H9 (cell line): Measurements from ENCODE around the gene BPIFB6. TPM values are rescaled to one million over a fixed set of nuclear protein-coding genes. Genes with fewer than 3 reads are reported as not detected.

Experiments used
- DNase-seq: peaks from one replicate; pipeline ENCODE4 v3.0.0-alpha.2; 2017
- H2AFZ ChIP-seq: one replicate; pipeline ENCODE4 v1.6.1; 2013; ENCODE audit warnings: mild to moderate bottlenecking, low read length, control low read depth, moderate library complexity
- H2AK5ac ChIP-seq: 2 replicates; pipeline ENCODE4 v1.6.1; 2013; ENCODE audit warnings: low read length, control low read depth, mixed read lengths; ENCODE audit not compliant: insufficient read length
- H2BK120ac ChIP-seq: one replicate; pipeline ENCODE4 v1.6.1; 2013; ENCODE audit warnings: low read depth, mild to moderate bottlenecking, low read length, control low read depth, inconsistent platforms; ENCODE audit not compliant: poor library complexity, severe bottlenecking
- H2BK12ac ChIP-seq: 2 replicates; pipeline ENCODE4 v1.6.1; 2013; ENCODE audit warnings: low read length, control low read depth, mixed read lengths, low read depth; ENCODE audit not compliant: insufficient read length
- H2BK15ac ChIP-seq: 2 replicates; pipeline ENCODE4 v1.6.1; 2013; ENCODE audit warnings: low read depth, low read length, control low read depth
- H2BK20ac ChIP-seq: one replicate; pipeline ENCODE4 v1.6.1; 2013; ENCODE audit warnings: low read depth, mild to moderate bottlenecking, low read length, control low read depth, inconsistent platforms; ENCODE audit not compliant: poor library complexity, severe bottlenecking
- H2BK5ac ChIP-seq: 2 replicates; pipeline ENCODE4 v1.6.1; 2013; ENCODE audit warnings: low read length, control low read depth, mixed read lengths; ENCODE audit not compliant: insufficient read length
- H3K14ac ChIP-seq: 2 replicates; pipeline ENCODE4 v1.6.1; 2013; ENCODE audit warnings: low read length, control low read depth; ENCODE audit not compliant: insufficient read depth
- H3K18ac ChIP-seq: 2 replicates; pipeline ENCODE4 v1.6.1; 2013; ENCODE audit warnings: low read depth, mild to moderate bottlenecking, mixed read lengths, low read length, control low read depth; ENCODE audit not compliant: insufficient read length
- H3K23ac ChIP-seq: 2 replicates; pipeline ENCODE4 v1.6.1; 2013; ENCODE audit warnings: low read length, control low read depth, mixed read lengths, low read depth; ENCODE audit not compliant: insufficient read length
- H3K23me2 ChIP-seq: 2 replicates; pipeline ENCODE4 v1.6.1; 2013; ENCODE audit warnings: low read depth, mild to moderate bottlenecking, mixed read lengths, low read length, control low read depth; ENCODE audit not compliant: insufficient read length, poor library complexity, severe bottlenecking
- H3K27ac ChIP-seq: 2 replicates; pipeline ENCODE4 v1.5.1; 2013; ENCODE audit warnings: low read length, control low read depth, mixed read lengths, low read depth; ENCODE audit not compliant: insufficient read length
- H3K27me3 ChIP-seq: 2 replicates; pipeline ENCODE4 v1.6.1; 2013; ENCODE audit warnings: low read length, control low read depth, inconsistent platforms; ENCODE audit not compliant: insufficient read depth
- H3K4ac ChIP-seq: 2 replicates; pipeline ENCODE4 v1.6.1; 2013; ENCODE audit warnings: low read depth, mild to moderate bottlenecking, control low read depth, inconsistent platforms, low read length, moderate library complexity
- H3K4me1 ChIP-seq: 2 replicates; pipeline ENCODE4 v1.6.1; 2013; ENCODE audit warnings: low read length, control low read depth, inconsistent platforms; ENCODE audit not compliant: insufficient read depth
- H3K4me2 ChIP-seq: 2 replicates; pipeline ENCODE4 v1.6.1; 2013; ENCODE audit warnings: low read length, control low read depth, mixed read lengths; ENCODE audit not compliant: insufficient read length, insufficient read depth
- H3K56ac ChIP-seq: 2 replicates; pipeline ENCODE4 v1.6.1; 2013; ENCODE audit warnings: low read depth, mild to moderate bottlenecking, mixed read lengths, low read length, control low read depth; ENCODE audit not compliant: insufficient read length
- H3K79me1 ChIP-seq: 2 replicates; pipeline ENCODE4 v1.6.1; 2013; ENCODE audit warnings: low read depth, mild to moderate bottlenecking, moderate library complexity, low read length, control low read depth, inconsistent platforms; ENCODE audit not compliant: insufficient read depth, poor library complexity, severe bottlenecking
- H3K79me2 ChIP-seq: 2 replicates; pipeline ENCODE4 v1.6.1; 2013; ENCODE audit warnings: low read length, control low read depth, inconsistent platforms; ENCODE audit not compliant: insufficient read depth
- H3K9ac ChIP-seq: 2 replicates; pipeline ENCODE4 v1.6.1; 2013; ENCODE audit warnings: low read length, control low read depth, mixed read lengths; ENCODE audit not compliant: insufficient read length; ENCODE audit errors: extremely low read depth
- H3K9me3 ChIP-seq: one replicate; pipeline ENCODE4 v1.6.1; 2013; ENCODE audit warnings: low read depth, low read length, inconsistent platforms; ENCODE audit not compliant: control insufficient read depth
- H3T11ph ChIP-seq: one replicate; pipeline ENCODE4 v1.6.1; 2013; ENCODE audit warnings: mild to moderate bottlenecking, low read length, control low read depth, inconsistent platforms
- H4K20me1 ChIP-seq: one replicate; pipeline ENCODE4 v1.6.1; 2013; ENCODE audit not compliant: control insufficient read depth, insufficient read length, insufficient read depth
- H4K5ac ChIP-seq: 2 replicates; pipeline ENCODE4 v1.6.1; 2013; ENCODE audit warnings: low read depth, mild to moderate bottlenecking, mixed read lengths, low read length, control low read depth; ENCODE audit not compliant: insufficient read length
- H4K8ac ChIP-seq: replicated peaks from 2 replicates; pipeline ENCODE4 v1.6.1; 2013; ENCODE audit warnings: low read length, control low read depth, mixed read lengths, low read depth; ENCODE audit not compliant: insufficient read length
- H4K91ac ChIP-seq: 2 replicates; pipeline ENCODE4 v1.6.1; 2013; ENCODE audit warnings: low read depth, mild to moderate bottlenecking, moderate library complexity, mixed read lengths, low read length, control low read depth; ENCODE audit not compliant: insufficient read length
- H3K27ac Mint-ChIP-seq, 3 experiments: 2 replicates in 2 of 3; 3 replicates in 1 of 3; pipeline ENCODE4 v1.8.0; 2020 to 2021; ENCODE audit warnings: mixed read lengths in 3 of 3, mild to moderate bottlenecking in 1 of 3, moderate library complexity in 1 of 3
- H3K27me3 Mint-ChIP-seq: 2 replicates; pipeline ENCODE4 v1.8.0; 2021; ENCODE audit warnings: low read depth, mild to moderate bottlenecking, moderate library complexity, mixed read lengths
- H3K36me3 Mint-ChIP-seq, 3 experiments: 2 replicates in 2 of 3; 3 replicates in 1 of 3; pipeline ENCODE4 v1.8.0; 2020 to 2021; ENCODE audit warnings: low read depth in 3 of 3, mixed read lengths in 3 of 3; ENCODE audit not compliant: insufficient read depth in 1 of 3
- H3K4me1 Mint-ChIP-seq, 2 experiments: 2 replicates each; pipeline ENCODE4 v1.8.0; 2020; ENCODE audit warnings: mixed read lengths in 2 of 2
- H3K4me3 Mint-ChIP-seq, 2 experiments: 2 replicates in 1 of 2; 3 replicates in 1 of 2; pipeline ENCODE4 v1.8.0; 2020 to 2021; ENCODE audit warnings: mild to moderate bottlenecking in 2 of 2, mixed read lengths in 2 of 2, moderate library complexity in 1 of 2
- H3K9me3 Mint-ChIP-seq, 2 experiments: 2 replicates in 1 of 2; 3 replicates in 1 of 2; pipeline ENCODE4 v1.8.0; 2020; ENCODE audit warnings: mild to moderate bottlenecking in 2 of 2, mixed read lengths in 2 of 2, moderate library complexity in 1 of 2
- CTCF ChIP-seq: fragments of 200-600 bp; sonication (generic); conservative IDR thresholded peaks from 3 replicates; pipeline ENCODE4 v1.8.0; 2021; ENCODE audit warnings: antibody characterized with exemption, mild to moderate bottlenecking
- WGBS: extraction: QIAGEN DNeasy Blood & Tissue Kit; methylation state at CpG from one replicate; pipeline ENCODE4 v1.1.7; 2013; ENCODE audit warnings: missing lambda C conversion rate, low lambda C conversion rate, mixed read lengths; ENCODE audit not compliant: insufficient read length; ENCODE audit errors: extremely low coverage; 5-methylcytosine and 5-hydroxymethylcytosine counted together
- total RNA-seq: library from RNA; stranded (reverse); gene quantifications from 2 replicates; pipeline ENCODE4 v1.2.1, GENCODE V29; 2021

BPIFB6 gene
- total RNA-seq, 1 experiment from 2014 or later: not detected

- no CpG with 5 or more reads among the region's 18 CpGs for WGBS
- H3K4me1 Mint-ChIP-seq: peaks cover 5 to 6% of the 10 kb centered on the region in 2 experiments; a peak in 1 of 4 replicates
- H3K9ac ChIP-seq: no peak overlapping the region
These were observed 45.0 kb upstream of the BPIFB6 start for GRCh38 chr20:32986331-32986966.

More at GRCh38 chr20:32986331-32986966, 45.0 kb upstream of the BPIFB6 start:
- Histone ChIP-seq H4K20me1 (no peaks in the 10 kb centered on the region), H2AK5ac (no peak overlapping the region), H2BK20ac (no peak overlapping the region), H3T11ph (no peak overlapping the region), H3K79me2 (no peaks in the 10 kb centered on the region), H2BK120ac (no peak overlapping the region), H2BK5ac (no peak overlapping the region), H2BK15ac (no peak overlapping the region), H4K5ac (no peak overlapping the region), H3K27me3 (no peaks in the 10 kb centered on the region), H3K56ac (no peak overlapping the region), H3K4ac (no peak overlapping the region), H3K23me2 (no peaks in the 10 kb centered on the region), H3K9me3 (no peaks in the 10 kb centered on the region), H3K14ac (no peak overlapping the region), H4K8ac (no peak overlapping the region), H3K27ac (no peak overlapping the region), H2BK12ac (no peak overlapping the region), H3K23ac (no peak overlapping the region), H3K79me1 (no peaks in the 10 kb centered on the region), H3K4me2 (no peak overlapping the region), H4K91ac (no peak overlapping the region), H2AFZ (no peak overlapping the region), H3K4me1 (no peaks in the 10 kb centered on the region), H3K18ac (no peak overlapping the region)
- no peak overlapping the region; a peak in 1 of 5 replicates for H3K4me3 Mint-ChIP-seq
- no peak for DNase-seq
- no peaks in the 10 kb centered on the region for H3K9me3 Mint-ChIP-seq
- H3K36me3 Mint-ChIP-seq: no peaks in the 10 kb centered on the region
- peaks cover 4% of the 10 kb centered on the region for H3K27me3 Mint-ChIP-seq
- peak overlapping the region in 1 of 3 experiments; percentile 3; a peak in 1 of 7 replicates for H3K27ac Mint-ChIP-seq
- TF ChIP-seq CTCF: no peak
